ENCODE results near the gene USP38. TPM values are rescaled to one million over a fixed set of nuclear protein-coding genes. Genes with fewer than 3 reads are reported as not detected.
A peak's percentile ranks its signal among the peaks of the same experiment; 100 is the strongest.
"Not testable (repeated sequence)": the region's sequence is repeated elsewhere in the genome, so short reads cannot be mapped to it uniquely, and the experiment has no call there.

Gene USP38
- total RNA-seq, 4 donors from 2014 or later = 17.3 to 37.7 (median 32.5) TPM

DNA sequence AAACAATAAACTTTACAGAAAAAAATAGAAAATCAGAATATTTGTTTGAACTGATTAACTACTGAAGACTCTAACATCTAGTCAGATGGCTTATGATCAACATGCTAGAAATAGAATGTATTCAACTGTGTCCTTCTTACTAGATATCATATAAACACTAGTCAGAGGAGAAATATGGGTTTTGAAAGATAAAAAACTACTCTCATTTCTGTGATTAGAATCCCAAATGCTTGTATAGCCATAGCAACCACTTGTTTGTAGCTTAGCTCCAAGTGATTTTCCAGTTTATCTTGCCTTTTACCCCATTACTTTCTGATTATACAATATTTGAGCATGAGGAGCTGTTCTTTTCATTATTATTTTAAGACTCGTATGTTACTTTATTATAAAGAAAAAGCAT is 31.2 kb downstream of the USP38 start:
- no peak for DNase-seq
- H3K27me3 ChIP-seq = no peaks in the 10 kb centered on the region
- H3K4me3 ChIP-seq = no peak overlapping the region
- H3K9me3 ChIP-seq = no peaks in the 10 kb centered on the region
- H3K36me3 ChIP-seq = peaks cover 0 to 48% (median 0%) of the 10 kb centered on the region in 3 donors
- no peaks in the 10 kb centered on the region for H3K4me1 ChIP-seq
- TF ChIP-seq POLR2A (IDR thresholded peaks at IDR 0.05) = no peak
- TF ChIP-seq, protein P1, sequence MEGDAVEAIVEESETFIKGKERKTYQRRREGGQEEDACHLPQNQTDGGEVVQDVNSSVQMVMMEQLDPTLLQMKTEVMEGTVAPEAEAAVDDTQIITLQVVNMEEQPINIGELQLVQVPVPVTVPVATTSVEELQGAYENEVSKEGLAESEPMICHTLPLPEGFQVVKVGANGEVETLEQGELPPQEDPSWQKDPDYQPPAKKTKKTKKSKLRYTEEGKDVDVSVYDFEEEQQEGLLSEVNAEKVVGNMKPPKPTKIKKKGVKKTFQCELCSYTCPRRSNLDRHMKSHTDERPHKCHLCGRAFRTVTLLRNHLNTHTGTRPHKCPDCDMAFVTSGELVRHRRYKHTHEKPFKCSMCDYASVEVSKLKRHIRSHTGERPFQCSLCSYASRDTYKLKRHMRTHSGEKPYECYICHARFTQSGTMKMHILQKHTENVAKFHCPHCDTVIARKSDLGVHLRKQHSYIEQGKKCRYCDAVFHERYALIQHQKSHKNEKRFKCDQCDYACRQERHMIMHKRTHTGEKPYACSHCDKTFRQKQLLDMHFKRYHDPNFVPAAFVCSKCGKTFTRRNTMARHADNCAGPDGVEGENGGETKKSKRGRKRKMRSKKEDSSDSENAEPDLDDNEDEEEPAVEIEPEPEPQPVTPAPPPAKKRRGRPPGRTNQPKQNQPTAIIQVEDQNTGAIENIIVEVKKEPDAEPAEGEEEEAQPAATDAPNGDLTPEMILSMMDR (IDR thresholded peaks at IDR 0.05) = no peak
- H3K27ac ChIP-seq = no peak overlapping the region

DNA sequence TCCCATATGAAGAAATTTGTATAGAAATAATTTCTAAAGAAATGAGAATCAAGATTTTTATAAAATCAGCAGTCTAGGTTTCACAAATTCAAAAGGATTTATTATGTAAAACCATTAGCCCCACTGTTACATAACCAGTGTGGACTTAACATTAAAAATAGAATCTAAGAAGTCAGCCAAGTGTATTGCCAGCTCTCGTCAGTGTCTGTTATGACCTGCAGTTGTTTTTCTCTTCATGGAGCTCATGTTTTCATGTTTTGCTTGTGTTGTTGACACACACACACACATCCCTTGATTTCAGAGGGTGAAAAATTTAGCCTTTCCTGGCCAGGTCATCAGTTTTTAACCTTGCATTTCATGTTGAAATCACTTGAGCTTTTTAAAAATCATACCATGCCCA is 39.5 kb downstream of the USP38 start:
- Histone ChIP-seq H3K27ac (no peak overlapping the region), H3K4me1 (no peaks in the 10 kb centered on the region)
- DNase-seq = no peak

GRCh38 chr4:143225167-143225566 is 40.5 kb downstream of the USP38 start:
- peaks cover 0 to 12% (median 0%) of the 10 kb centered on the region in 3 donors for H3K36me3 ChIP-seq
- peak in 1 of 3 donors; percentile 61 for DNase-seq
- no peak overlapping the region for H3K4me3 ChIP-seq
- H3K27ac ChIP-seq = peak overlapping the region in 1 of 4 donors; percentile 17
- H3K9me3 ChIP-seq = no peaks in the 10 kb centered on the region
- H3K4me1 ChIP-seq = no peaks in the 10 kb centered on the region
- no peaks in the 10 kb centered on the region for H3K27me3 ChIP-seq
- no peak for TF ChIP-seq POLR2A (IDR thresholded peaks at IDR 0.05)
- TF ChIP-seq, protein P1 (IDR thresholded peaks at IDR 0.05) = no peak

More for the DNA sequence above, 39.5 kb downstream of the USP38 start:
- TF ChIP-seq, protein P1 (IDR thresholded peaks at IDR 0.05) = no peak
- no peak for TF ChIP-seq POLR2A (IDR thresholded peaks at IDR 0.05)
- H3K4me3 ChIP-seq = no peak overlapping the region
- H3K36me3 ChIP-seq = peaks cover 0 to 14% (median 0%) of the 10 kb centered on the region in 3 donors
- no peaks in the 10 kb centered on the region for H3K27me3 ChIP-seq
- no peaks in the 10 kb centered on the region for H3K9me3 ChIP-seq

DNA sequence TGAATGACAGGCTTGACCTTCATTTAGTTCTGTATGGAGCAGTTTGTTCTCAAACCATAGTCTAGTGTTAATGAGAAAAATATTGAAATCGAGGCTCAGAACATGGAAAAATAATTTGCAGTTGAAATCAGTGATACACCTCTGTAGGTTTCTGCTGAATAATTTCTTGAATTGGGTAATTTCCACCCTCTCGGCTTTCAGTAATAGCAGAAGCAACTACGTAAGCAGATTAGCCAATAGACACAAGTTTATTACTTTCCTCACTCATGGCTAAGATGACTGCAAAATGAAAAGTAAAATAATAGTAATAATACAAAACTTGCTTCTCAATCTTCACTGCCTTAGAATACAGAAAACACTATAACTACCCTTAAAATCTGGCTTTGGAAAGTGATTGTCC is 46.0 kb downstream of the USP38 start:
- no peaks in the 10 kb centered on the region for H3K4me1 ChIP-seq
- DNase-seq = no peak
- H3K27ac ChIP-seq = no peak overlapping the region
- no peaks in the 10 kb centered on the region for H3K9me3 ChIP-seq
- TF ChIP-seq, protein P1 (IDR thresholded peaks at IDR 0.05) = no peak
- no peak for TF ChIP-seq POLR2A (IDR thresholded peaks at IDR 0.05)
- H3K36me3 ChIP-seq = no peaks in the 10 kb centered on the region
- no peaks in the 10 kb centered on the region for H3K27me3 ChIP-seq
- H3K4me3 ChIP-seq = no peak overlapping the region

DNA sequence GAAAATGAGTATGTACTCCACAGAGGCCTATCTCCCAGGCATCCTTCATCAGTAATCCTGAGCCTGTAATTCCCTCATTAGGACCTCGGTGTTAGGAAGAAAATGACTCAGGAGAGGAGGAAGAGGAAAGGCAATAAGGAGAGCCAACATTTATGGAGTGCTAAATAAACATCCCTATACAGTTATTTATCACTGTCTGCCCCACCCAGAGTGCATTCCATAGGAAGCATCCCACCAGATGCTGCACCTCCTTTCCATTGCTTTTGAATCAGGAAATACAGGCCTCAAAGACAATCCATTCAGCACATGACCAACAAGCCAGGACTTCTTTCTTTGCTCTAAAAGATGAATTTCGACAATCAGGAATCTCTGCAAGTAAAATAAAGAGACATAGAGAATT is 47.6 kb downstream of the USP38 start:
- no peak for DNase-seq
- H3K4me3 ChIP-seq = no peak overlapping the region
- no peak overlapping the region for H3K27ac ChIP-seq
- no peaks in the 10 kb centered on the region for H3K36me3 ChIP-seq
- no peaks in the 10 kb centered on the region for H3K9me3 ChIP-seq
- no peaks in the 10 kb centered on the region for H3K4me1 ChIP-seq
- no peaks in the 10 kb centered on the region for H3K27me3 ChIP-seq
- no peak for TF ChIP-seq POLR2A (IDR thresholded peaks at IDR 0.05)
- TF ChIP-seq, protein P1 (IDR thresholded peaks at IDR 0.05) = no peak

GRCh38 chr4:143234153-143234552 is 49.4 kb downstream of the USP38 start:
- Histone ChIP-seq H3K4me3 (no peak overlapping the region), H3K36me3 (no peaks in the 10 kb centered on the region), H3K9me3 (no peaks in the 10 kb centered on the region), H3K4me1 (no peaks in the 10 kb centered on the region), H3K27me3 (no peaks in the 10 kb centered on the region), H3K27ac (no peak overlapping the region)
- TF ChIP-seq POLR2A (IDR thresholded peaks at IDR 0.05) = no peak
- TF ChIP-seq, protein P1 (IDR thresholded peaks at IDR 0.05) = no peak
- no peak for DNase-seq

GRCh38 chr4:143237195-143237594 is 52.5 kb downstream of the USP38 start:
- H3K9me3 ChIP-seq, H3K4me3 ChIP-seq: not testable (repeated sequence)

More at GRCh38 chr4:143237195-143237594, 52.5 kb downstream of the USP38 start:
- not testable (repeated sequence) for H3K4me1 ChIP-seq, H3K27ac ChIP-seq, DNase-seq, H3K36me3 ChIP-seq, H3K27me3 ChIP-seq
